Measurements from ENCODE around the gene CERK.

Gene CERK

DNA sequence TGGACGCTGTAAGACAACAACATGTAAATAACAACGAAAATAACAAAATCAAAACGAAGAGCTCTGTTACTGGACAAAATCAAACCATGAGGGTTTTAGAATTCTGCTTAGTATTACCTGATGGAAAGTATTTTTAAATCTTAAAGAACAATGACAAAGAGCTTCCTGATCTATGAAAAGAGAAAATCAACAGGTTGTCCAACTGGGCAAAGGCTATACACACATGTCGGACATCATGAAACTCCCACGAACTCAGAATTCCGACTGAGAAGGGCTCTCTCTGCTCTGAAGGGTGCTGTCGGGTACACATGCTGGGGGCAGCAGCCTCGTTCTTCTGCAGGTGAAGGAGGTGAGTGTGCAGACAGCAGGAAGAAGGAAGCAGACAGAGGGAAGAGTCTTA, 25.8 kb downstream of the CERK start:
- H3K36me3 ChIP-seq (replicated peaks; ENCODE audit: low read depth, low read length), result peaks cover 65% of the 10 kb centered on the region
- H3K4me2 ChIP-seq (ENCODE audit: low read length), result no peak overlapping the region
- peaks cover 4% of the 10 kb centered on the region for H3K79me2 ChIP-seq (ENCODE audit: low read length)
- no peaks in the 10 kb centered on the region for H3K4me1 ChIP-seq (ENCODE audit: low read length)
- no peaks in the 10 kb centered on the region for H3K27me3 ChIP-seq (ENCODE audit: low read depth, low read length)
- H3K9ac ChIP-seq (ENCODE audit: low read length), result no peak overlapping the region
- no peak overlapping the region for H2AFZ ChIP-seq (ENCODE audit: low read depth, low read length)
- TF ChIP-seq EZH2phosphoT487 (IDR thresholded peaks at IDR 0.05; ENCODE audit: low read depth), result no peak
- TF ChIP-seq, protein P1, sequence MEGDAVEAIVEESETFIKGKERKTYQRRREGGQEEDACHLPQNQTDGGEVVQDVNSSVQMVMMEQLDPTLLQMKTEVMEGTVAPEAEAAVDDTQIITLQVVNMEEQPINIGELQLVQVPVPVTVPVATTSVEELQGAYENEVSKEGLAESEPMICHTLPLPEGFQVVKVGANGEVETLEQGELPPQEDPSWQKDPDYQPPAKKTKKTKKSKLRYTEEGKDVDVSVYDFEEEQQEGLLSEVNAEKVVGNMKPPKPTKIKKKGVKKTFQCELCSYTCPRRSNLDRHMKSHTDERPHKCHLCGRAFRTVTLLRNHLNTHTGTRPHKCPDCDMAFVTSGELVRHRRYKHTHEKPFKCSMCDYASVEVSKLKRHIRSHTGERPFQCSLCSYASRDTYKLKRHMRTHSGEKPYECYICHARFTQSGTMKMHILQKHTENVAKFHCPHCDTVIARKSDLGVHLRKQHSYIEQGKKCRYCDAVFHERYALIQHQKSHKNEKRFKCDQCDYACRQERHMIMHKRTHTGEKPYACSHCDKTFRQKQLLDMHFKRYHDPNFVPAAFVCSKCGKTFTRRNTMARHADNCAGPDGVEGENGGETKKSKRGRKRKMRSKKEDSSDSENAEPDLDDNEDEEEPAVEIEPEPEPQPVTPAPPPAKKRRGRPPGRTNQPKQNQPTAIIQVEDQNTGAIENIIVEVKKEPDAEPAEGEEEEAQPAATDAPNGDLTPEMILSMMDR (IDR thresholded peaks at IDR 0.05; ENCODE audit: low read depth, low read length), result no peak
- no peaks in the 10 kb centered on the region for H3K9me3 ChIP-seq (ENCODE audit: insufficient read depth, low read length)
- H4K20me1 ChIP-seq (ENCODE audit: insufficient read depth, low read length), result peaks cover 5% of the 10 kb centered on the region; the same call in 1 of the 2 replicates
- no peak overlapping the region for H3K4me3 ChIP-seq (ENCODE audit: low read length)
- no peak overlapping the region for H3K27ac ChIP-seq (ENCODE audit: low read length)

DNA sequence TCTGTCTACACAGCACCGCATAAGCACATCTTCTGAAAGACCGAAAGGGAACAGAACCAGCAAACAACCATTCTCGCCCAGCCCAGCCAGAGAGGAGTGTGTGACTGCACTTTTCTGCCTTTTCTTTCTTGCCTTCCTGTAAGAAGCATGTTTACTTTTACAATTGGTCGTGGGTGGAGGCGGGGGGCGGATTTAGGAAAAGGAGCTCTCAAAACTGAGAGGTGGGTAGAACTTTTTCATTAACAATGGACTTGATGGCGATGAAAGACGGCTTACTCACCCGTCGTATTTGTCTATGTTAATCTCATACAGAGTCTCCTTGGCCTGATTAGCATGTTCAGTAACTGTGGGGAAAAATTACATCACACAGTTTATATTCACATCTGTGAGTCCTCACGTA, 27.2 kb downstream of the CERK start:
- Histone ChIP-seq H3K9me3 (ENCODE audit: insufficient read depth, low read length) (no peaks in the 10 kb centered on the region), H3K79me2 (ENCODE audit: low read length) (peaks cover 4% of the 10 kb centered on the region), H3K9ac (ENCODE audit: low read length) (no peak overlapping the region), H3K4me1 (ENCODE audit: low read length) (no peaks in the 10 kb centered on the region), H3K36me3 (replicated peaks; ENCODE audit: low read depth, low read length) (peaks cover 74% of the 10 kb centered on the region), H3K27ac (ENCODE audit: low read length) (no peak overlapping the region), H3K4me2 (ENCODE audit: low read length) (no peak overlapping the region), H4K20me1 (ENCODE audit: insufficient read depth, low read length) (peaks cover 5% of the 10 kb centered on the region; the same call in 1 of the 2 replicates), H2AFZ (ENCODE audit: low read depth, low read length) (no peak overlapping the region), H3K4me3 (ENCODE audit: low read length) (no peak overlapping the region), H3K27me3 (ENCODE audit: low read depth, low read length) (no peaks in the 10 kb centered on the region)
- no peak for TF ChIP-seq EZH2phosphoT487 (IDR thresholded peaks at IDR 0.05; ENCODE audit: low read depth)
- TF ChIP-seq, protein P1 (IDR thresholded peaks at IDR 0.05; ENCODE audit: low read depth, low read length), result no peak

DNA sequence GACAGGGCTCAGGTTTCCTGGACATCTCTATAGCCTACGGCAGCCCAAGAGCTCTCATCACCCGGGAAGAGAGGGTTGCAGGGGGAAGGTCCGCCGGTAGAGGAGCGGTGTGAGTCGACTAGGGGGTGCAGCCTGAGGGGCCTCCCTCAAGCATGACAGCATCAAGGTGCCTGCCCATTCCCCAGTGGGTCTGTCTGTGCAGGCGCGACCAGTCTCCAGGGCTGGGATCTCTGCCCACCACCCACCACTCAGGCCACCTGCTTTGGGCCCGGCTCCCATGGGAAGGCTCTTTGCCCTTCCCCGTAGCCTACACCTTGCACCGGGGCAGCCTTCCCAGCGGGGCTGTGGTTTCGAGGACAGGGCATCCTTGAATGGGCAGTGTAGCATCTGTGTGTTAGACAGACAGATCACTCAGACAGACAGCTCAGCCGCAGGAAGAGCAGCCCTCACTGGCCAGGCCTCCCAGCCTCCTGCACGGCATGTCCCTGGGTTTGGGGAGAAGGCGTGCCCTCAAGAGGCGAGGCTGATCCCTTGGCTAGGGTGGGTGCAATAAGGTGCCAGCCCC, 29.2 kb downstream of the CERK start:
- peaks cover 75% of the 10 kb centered on the region for H3K36me3 ChIP-seq (replicated peaks; ENCODE audit: low read depth, low read length)
- H3K9ac ChIP-seq (ENCODE audit: low read length), result no peak overlapping the region
- H3K27ac ChIP-seq (ENCODE audit: low read length), result no peak overlapping the region

DNA sequence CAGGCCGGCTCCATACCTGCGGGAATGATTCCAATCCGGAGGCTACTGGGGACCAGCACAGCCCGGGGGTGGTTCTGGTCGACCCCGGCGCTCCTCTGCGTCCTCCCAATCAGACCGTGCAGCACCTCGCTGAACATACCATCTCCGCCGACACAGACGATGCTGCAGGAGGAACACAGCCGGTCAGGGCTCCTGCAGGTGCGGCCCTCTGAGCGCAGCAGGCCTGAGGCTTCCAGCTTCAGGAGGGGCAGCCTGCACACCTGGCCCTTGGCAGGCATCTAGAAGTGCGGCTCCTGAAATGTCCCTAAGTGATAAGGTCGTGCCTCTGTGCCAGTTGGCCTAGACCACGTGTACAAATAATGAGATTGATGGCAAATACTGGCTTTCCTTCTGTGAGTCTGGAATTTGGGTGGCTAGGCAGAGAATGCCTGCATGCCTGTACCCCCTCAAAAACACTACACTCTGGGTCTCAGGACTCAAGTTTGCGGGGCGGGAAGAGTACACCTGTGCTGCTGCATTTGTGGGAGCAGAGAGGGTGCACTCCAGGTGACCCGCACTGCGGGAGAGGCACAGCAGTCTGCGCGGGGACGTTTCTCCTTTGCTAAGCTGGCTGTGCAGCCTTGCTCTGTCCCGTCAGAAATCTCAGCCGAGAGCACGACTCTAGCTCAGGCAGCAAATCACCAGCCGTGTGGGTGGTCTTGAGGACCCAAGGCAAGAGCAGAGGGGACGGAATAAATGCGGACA, 30.1 kb downstream of the CERK start:
- H3K4me2 ChIP-seq (ENCODE audit: low read length), result no peak overlapping the region
- H3K4me3 ChIP-seq (ENCODE audit: low read length), result no peak overlapping the region
- H3K27ac ChIP-seq (ENCODE audit: low read length), result no peak overlapping the region
- no peaks in the 10 kb centered on the region for H3K4me1 ChIP-seq (ENCODE audit: low read length)
- peaks cover 78% of the 10 kb centered on the region for H3K36me3 ChIP-seq (replicated peaks; ENCODE audit: low read depth, low read length)
- no peak overlapping the region for H3K9ac ChIP-seq (ENCODE audit: low read length)
- H2AFZ ChIP-seq (ENCODE audit: low read depth, low read length), result no peak overlapping the region
- no peaks in the 10 kb centered on the region for H3K27me3 ChIP-seq (ENCODE audit: low read depth, low read length)
- no peak for TF ChIP-seq EZH2phosphoT487 (IDR thresholded peaks at IDR 0.05; ENCODE audit: low read depth)
- TF ChIP-seq, protein P1 (IDR thresholded peaks at IDR 0.05; ENCODE audit: low read depth, low read length), result no peak
- H4K20me1 ChIP-seq (ENCODE audit: insufficient read depth, low read length), result peaks cover 9% of the 10 kb centered on the region
- no peaks in the 10 kb centered on the region for H3K79me2 ChIP-seq (ENCODE audit: low read length)
- no peaks in the 10 kb centered on the region for H3K9me3 ChIP-seq (ENCODE audit: insufficient read depth, low read length)

More for the DNA sequence above, 29.2 kb downstream of the CERK start:
- peaks cover 9% of the 10 kb centered on the region for H4K20me1 ChIP-seq (ENCODE audit: insufficient read depth, low read length)
- no peak overlapping the region for H2AFZ ChIP-seq (ENCODE audit: low read depth, low read length)
- peaks cover 4% of the 10 kb centered on the region for H3K79me2 ChIP-seq (ENCODE audit: low read length)
- TF ChIP-seq, protein P1 (IDR thresholded peaks at IDR 0.05; ENCODE audit: low read depth, low read length), result no peak
- TF ChIP-seq EZH2phosphoT487 (IDR thresholded peaks at IDR 0.05; ENCODE audit: low read depth), result no peak
- H3K9me3 ChIP-seq (ENCODE audit: insufficient read depth, low read length), result no peaks in the 10 kb centered on the region
- no peaks in the 10 kb centered on the region for H3K27me3 ChIP-seq (ENCODE audit: low read depth, low read length)
- no peaks in the 10 kb centered on the region for H3K4me1 ChIP-seq (ENCODE audit: low read length)
- no peak overlapping the region for H3K4me3 ChIP-seq (ENCODE audit: low read length)
- no peak overlapping the region for H3K4me2 ChIP-seq (ENCODE audit: low read length)

All from OCI-LY3 (cell line).